Activated effector memory CD4-positive, alpha-beta T cell treated with anti-CD3 and anti-CD28 coated beads, Interleukin-2, amount 50 U/mL, for 16 hours (primary cell): ENCODE results near the gene OR10AD1.

Experiments used
- DNase-seq: peaks from one replicate; pipeline ENCODE4 v3.0.0-alpha.2; 2020

Gene OR10AD1

GRCh38 chr12:48189331-48190125 is 13.6 kb downstream of the OR10AD1 start:
- peak; percentile 89 for DNase-seq

GRCh38 chr12:48187916-48188695 is 15.0 kb downstream of the OR10AD1 start:
- no peak for DNase-seq

- no peak for DNase-seq
These were observed 17.7 kb downstream of the OR10AD1 start for GRCh38 chr12:48185181-48185919.

- no peak for DNase-seq
These were observed 18.6 kb downstream of the OR10AD1 start for GRCh38 chr12:48184549-48184922.

- peak; percentile 68 for DNase-seq
These were observed 19.1 kb downstream of the OR10AD1 start for GRCh38 chr12:48183876-48184548.

- peak; percentile 91 for DNase-seq
These were observed 19.8 kb downstream of the OR10AD1 start, which contains the start of gene CCDC184 for GRCh38 chr12:48183091-48183875. TSS of gene CCDC184 (plus strand) at chr12:48183644. CDS start at chr12:48184123, 479 bp downstream.

- DNase-seq: no peak
These were observed 20.5 kb downstream of the OR10AD1 start for GRCh38 chr12:48182631-48183030.

- no peak for DNase-seq
These were observed 22.1 kb downstream of the OR10AD1 start for GRCh38 chr12:48180857-48181495.

GRCh38 chr12:48180424-48180823 is 22.7 kb downstream of the OR10AD1 start:
- DNase-seq: no peak

GRCh38 chr12:48179466-48179865 is 23.6 kb downstream of the OR10AD1 start:
- DNase-seq: no peak

GRCh38 chr12:48177982-48178381 is 25.1 kb downstream of the OR10AD1 start:
- DNase-seq: no peak

- DNase-seq: no peak
These were observed 26.7 kb downstream of the OR10AD1 start for GRCh38 chr12:48176417-48176751.

GRCh38 chr12:48175613-48176416 is 27.3 kb downstream of the OR10AD1 start:
- DNase-seq: no peak

- no peak for DNase-seq
These were observed 34.1 kb downstream of the OR10AD1 start for GRCh38 chr12:48169011-48169410.

GRCh38 chr12:48165089-48165981 is 37.8 kb downstream of the OR10AD1 start:
- DNase-seq: peak; percentile 68

GRCh38 chr12:48164451-48164850 is 38.6 kb downstream of the OR10AD1 start:
- no peak for DNase-seq

- no peak for DNase-seq
These were observed 39.8 kb downstream of the OR10AD1 start for GRCh38 chr12:48163150-48163747.

- DNase-seq: no peak
These were observed 42.3 kb downstream of the OR10AD1 start for GRCh38 chr12:48160807-48161206.

- no peak for DNase-seq
These were observed 43.0 kb downstream of the OR10AD1 start for GRCh38 chr12:48160046-48160445.
